Adrenal gland (tissue), 5 donors: ENCODE measurements around the gene IL25.

ENCODE experiments used
- CTCF ChIP-seq, 6 experiments: fragments of 450-650 bp in 4 of 6; fragments of 200-600 bp in 2 of 6; sonication (generic) in 1 of 6; IDR thresholded peaks; 1 replicate in 5 of 6; 2 replicates in 1 of 6; pipeline versions ENCODE4 v1.5.1 to v1.8.0; 2016 to 2021; ENCODE audit warnings: antibody characterized with exemption in 6 of 6, mild to moderate bottlenecking in 2 of 6, moderate library complexity in 1 of 6
- POLR2A ChIP-seq, 2 donors: fragments of 450-650 bp; IDR thresholded peaks; one replicate each; pipeline ENCODE4 v1.6.1; 2017; ENCODE audit warnings: antibody characterized with exemption in 2 of 2, mild to moderate bottlenecking in 2 of 2, moderate library complexity in 1 of 2
- donor health status: DM: no; HTN: no; CAD: no.

DNA sequence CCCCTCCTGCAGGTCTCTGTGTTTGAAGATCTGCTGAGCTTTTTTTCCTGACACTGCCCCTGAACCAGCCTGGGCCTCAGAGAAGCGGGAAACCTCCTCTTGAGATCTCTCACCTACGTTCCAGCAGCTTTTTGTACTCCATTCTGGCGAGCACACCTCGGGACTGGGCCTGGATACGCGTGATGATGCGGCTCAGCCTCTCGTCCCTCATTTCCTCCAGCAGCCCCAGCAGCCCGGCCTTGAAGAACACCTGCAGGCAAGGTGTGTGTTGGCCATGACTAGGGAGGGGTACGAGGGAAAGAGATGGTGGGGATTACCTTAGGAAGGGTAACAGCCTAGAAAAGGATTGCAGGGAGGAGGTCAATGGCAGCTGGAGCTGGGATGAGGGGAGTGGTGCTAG, 52.6 kb downstream of the IL25 start:
- no peak for TF ChIP-seq CTCF (IDR thresholded peaks at IDR 0.05)
- no peak for TF ChIP-seq POLR2A (IDR thresholded peaks at IDR 0.05)
